Prostate gland (tissue), 2 donors: ENCODE measurements around the gene ETV6.

Source experiments
- CTCF ChIP-seq, 4 experiments: fragments of 200-600 bp in 2 of 4; fragments of 450-650 bp in 2 of 4; sonication (generic) in 2 of 4; IDR thresholded peaks; 1 replicate in 3 of 4; 2 replicates in 1 of 4; pipeline ENCODE4 v1.5.1; 2016 to 2019; ENCODE audit warnings: antibody characterized with exemption in 4 of 4, mild to moderate bottlenecking in 2 of 4, moderate library complexity in 2 of 4
- POLR2AphosphoS5 ChIP-seq: sonication (generic); formaldehyde crosslinking; IDR thresholded peaks from one replicate; pipeline ENCODE4 v1.6.1; 2017; ENCODE audit warnings: antibody characterized with exemption

GRCh38 chr12:11840366-11840765, 190.9 kb downstream of the ETV6 start:
- TF ChIP-seq POLR2AphosphoS5 (peak; percentile 33), CTCF (IDR thresholded peaks at IDR 0.05) (no peak)
